Left lung (tissue), 10 donors: ENCODE measurements around the gene FIP1L1. TPM values are rescaled to one million over a fixed set of nuclear protein-coding genes. Genes with fewer than 3 reads are reported as not detected.

Experiments used
- ATAC-seq: fragments of 200-7000 bp; cut with Tn5 transposase; one replicate; pipeline ENCODE4 v1.9.1; 2020; ENCODE audit warnings: moderate library complexity
- DNase-seq, 4 donors: peaks; one replicate each; pipeline ENCODE4 v3.0.0-alpha.2; 2013 to 2020
- H3K27ac ChIP-seq, 2 donors: fragments of 200-600 bp; sonication (generic) in 1 of 2; one replicate each; pipeline versions ENCODE4 v1.5.0 to v1.8.0; 2020 to 2021
- H3K27me3 ChIP-seq, 2 donors: fragments of 200-600 bp; sonication (generic) in 1 of 2; one replicate each; pipeline versions ENCODE4 v1.5.0 to v1.8.0; 2020 to 2021
- H3K36me3 ChIP-seq, 2 donors: fragments of 200-600 bp; sonication (generic) in 1 of 2; one replicate each; pipeline versions ENCODE4 v1.5.0 to v1.8.0; 2020 to 2021
- H3K4me1 ChIP-seq, 2 donors: fragments of 200-600 bp; one replicate each; pipeline ENCODE4 v1.8.0; 2021
- H3K4me3 ChIP-seq, 2 donors: fragments of 200-600 bp; sonication (generic) in 1 of 2; one replicate each; pipeline versions ENCODE4 v1.5.0 to v1.8.0; 2020 to 2021; ENCODE audit warnings: mild to moderate bottlenecking in 1 of 2
- H3K9me3 ChIP-seq, 2 donors: fragments of 200-600 bp; sonication (generic) in 1 of 2; one replicate each; pipeline versions ENCODE4 v1.5.0 to v1.8.0; 2020 to 2021
- intact Hi-C, 2 donors: fragments of 100-400 bp; cut with DNase I; formaldehyde crosslinking; loops; one replicate each; pipeline versions ENCODE4 v1.11.2 to v1.14.2; 2022
- polyA plus RNA-seq, 6 donors: library from polyadenylated mRNA; unstranded; fragments of 120-200 nt; gene quantifications; one replicate each; pipeline ENCODE4 v1.2.1, GENCODE V29; 2013; ENCODE audit not compliant: insufficient read length in 6 of 6
- total RNA-seq, 2 donors: library from RNA; stranded (reverse); fragmentation: NEBNext Ultra II Directional; extraction: Animal tissue kit (Norgen Biotek cat#: 25700); gene quantifications; one replicate each; pipeline ENCODE4 v1.2.1, GENCODE V29; 2021
- TF ChIP-seq, protein P1 (sequence below), 2 donors: fragments of 200-600 bp; sonication (generic) in 1 of 2; IDR thresholded peaks; one replicate each; pipeline versions ENCODE4 v1.5.0 to v1.8.0; 2021; ENCODE audit warnings: antibody characterized with exemption in 2 of 2
- donor health status: DM: no; HTN: yes; CAD: no.
- donor health status: DM: no; HTN: no; CAD: no.

Gene FIP1L1
- total and polyA plus RNA-seq, 8 donors = 29.8 to 106 (median 83.8) TPM

DNA sequence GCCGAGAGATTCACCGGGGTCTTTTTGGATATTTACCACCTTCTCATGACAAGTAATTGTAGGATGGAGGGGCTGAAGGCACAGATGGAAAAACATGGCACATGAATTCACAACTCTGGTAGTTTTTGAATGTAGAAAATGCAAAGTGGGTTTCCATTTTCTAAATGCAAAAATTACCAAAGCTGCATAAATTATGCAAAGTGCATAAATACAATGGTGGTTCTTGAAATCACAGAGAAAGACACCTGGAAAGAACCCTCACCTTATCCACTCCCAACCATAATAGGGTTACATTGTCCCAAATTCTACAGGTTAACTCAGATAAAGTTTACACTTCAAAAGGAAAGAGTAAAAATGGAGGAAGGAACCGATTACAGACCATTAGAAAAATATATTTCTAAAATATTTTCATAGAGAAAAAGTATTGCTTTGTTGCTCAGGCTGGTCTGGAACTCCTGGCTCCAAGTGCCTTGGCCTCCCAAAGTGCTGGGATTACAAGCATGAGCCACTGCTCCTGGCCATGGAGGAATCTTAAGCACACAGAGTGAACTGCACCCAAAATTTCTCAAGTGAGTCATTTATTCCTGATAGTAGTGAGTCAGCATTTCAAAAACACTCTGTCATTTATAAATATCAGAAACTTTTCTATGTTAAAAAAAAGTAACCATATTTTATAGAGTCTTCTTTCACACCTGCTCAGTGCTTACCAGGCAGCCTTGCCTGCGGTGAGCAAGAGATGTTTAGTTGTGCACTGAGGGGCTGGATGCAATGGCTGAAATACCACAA, 101.4 kb downstream of the FIP1L1 start:
- ATAC-seq (peak; percentile 41), DNase-seq (no peak)
- H3K27me3 ChIP-seq = no peaks in the 10 kb centered on the region
- H3K27ac ChIP-seq = no peak overlapping the region
- TF ChIP-seq, protein P1, sequence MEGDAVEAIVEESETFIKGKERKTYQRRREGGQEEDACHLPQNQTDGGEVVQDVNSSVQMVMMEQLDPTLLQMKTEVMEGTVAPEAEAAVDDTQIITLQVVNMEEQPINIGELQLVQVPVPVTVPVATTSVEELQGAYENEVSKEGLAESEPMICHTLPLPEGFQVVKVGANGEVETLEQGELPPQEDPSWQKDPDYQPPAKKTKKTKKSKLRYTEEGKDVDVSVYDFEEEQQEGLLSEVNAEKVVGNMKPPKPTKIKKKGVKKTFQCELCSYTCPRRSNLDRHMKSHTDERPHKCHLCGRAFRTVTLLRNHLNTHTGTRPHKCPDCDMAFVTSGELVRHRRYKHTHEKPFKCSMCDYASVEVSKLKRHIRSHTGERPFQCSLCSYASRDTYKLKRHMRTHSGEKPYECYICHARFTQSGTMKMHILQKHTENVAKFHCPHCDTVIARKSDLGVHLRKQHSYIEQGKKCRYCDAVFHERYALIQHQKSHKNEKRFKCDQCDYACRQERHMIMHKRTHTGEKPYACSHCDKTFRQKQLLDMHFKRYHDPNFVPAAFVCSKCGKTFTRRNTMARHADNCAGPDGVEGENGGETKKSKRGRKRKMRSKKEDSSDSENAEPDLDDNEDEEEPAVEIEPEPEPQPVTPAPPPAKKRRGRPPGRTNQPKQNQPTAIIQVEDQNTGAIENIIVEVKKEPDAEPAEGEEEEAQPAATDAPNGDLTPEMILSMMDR (IDR thresholded peaks at IDR 0.05) = no peak
- no peaks in the 10 kb centered on the region for H3K36me3 ChIP-seq
- H3K4me3 ChIP-seq = no peak overlapping the region
- no peaks in the 10 kb centered on the region for H3K9me3 ChIP-seq
- no peaks in the 10 kb centered on the region for H3K4me1 ChIP-seq
- intact Hi-C loops = no loop called here

DNA sequence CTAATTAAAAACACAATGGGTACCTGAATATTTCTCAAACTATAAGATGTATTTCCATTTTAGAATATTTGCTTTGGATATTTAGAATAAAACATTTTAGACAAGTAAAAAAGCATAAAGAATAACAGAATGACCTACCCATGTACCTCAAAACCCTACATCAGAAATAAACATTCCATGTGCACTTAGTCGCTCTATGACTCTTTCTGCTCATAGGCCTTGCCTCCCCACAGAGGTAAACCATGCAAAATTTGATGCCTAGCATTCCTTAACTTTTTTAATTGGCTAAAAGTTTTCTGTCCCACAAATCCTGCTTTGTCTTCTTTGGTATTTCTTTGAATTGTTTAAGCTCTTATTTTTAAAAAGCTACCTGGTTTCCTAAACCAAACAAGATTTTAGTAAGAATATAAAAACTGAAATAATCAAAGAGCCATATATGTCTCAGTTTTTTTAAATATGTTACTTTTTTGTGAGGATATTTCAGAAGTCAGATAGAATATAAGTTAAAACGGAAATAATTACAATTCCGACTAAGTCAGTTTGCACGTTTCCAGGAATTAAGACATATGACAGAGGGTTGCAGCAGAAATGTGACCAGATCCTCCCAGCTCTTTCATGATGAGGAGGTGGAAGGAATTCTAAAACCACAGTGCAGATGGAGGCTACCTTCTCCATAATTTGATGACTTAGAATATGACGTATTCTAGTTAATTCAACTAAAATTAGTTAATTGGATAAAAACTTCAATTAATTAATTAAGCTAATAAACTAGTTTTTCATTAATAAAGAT, 102.5 kb downstream of the FIP1L1 start:
- Histone ChIP-seq H3K27me3 (no peaks in the 10 kb centered on the region), H3K36me3 (no peaks in the 10 kb centered on the region), H3K4me3 (no peak overlapping the region), H3K9me3 (no peaks in the 10 kb centered on the region), H3K4me1 (no peaks in the 10 kb centered on the region), H3K27ac (no peak overlapping the region)
- intact Hi-C loops = no loop called here
- TF ChIP-seq, protein P1 (IDR thresholded peaks at IDR 0.05) = no peak
- ATAC-seq (no peak), DNase-seq (no peak)

DNA sequence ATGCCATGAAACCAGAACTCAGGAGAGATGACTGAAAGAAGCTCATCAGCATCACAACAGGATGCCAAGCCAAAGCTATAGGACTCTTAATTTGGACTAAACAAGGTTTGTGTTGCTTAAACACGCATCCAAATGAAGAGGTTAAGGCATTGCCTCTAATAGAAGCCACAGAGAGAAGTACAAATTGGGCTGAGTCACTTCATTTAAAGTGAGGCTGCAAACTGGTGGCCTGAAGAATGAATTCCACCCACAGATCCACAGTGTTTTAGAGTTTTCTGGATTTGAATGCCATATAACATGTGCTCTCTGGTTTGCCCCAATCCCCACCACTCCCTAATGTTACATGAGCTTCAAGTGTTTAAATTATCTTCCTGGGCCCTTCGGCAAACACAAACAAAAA, 103.5 kb downstream of the FIP1L1 start:
- Histone ChIP-seq H3K27ac (no peak overlapping the region), H3K9me3 (no peaks in the 10 kb centered on the region), H3K4me3 (no peak overlapping the region), H3K27me3 (no peaks in the 10 kb centered on the region), H3K4me1 (no peaks in the 10 kb centered on the region), H3K36me3 (no peaks in the 10 kb centered on the region)
- DNase-seq (no peak), ATAC-seq (no peak)
- TF ChIP-seq, protein P1 (IDR thresholded peaks at IDR 0.05) = no peak
- intact Hi-C loops = no loop called here

DNA sequence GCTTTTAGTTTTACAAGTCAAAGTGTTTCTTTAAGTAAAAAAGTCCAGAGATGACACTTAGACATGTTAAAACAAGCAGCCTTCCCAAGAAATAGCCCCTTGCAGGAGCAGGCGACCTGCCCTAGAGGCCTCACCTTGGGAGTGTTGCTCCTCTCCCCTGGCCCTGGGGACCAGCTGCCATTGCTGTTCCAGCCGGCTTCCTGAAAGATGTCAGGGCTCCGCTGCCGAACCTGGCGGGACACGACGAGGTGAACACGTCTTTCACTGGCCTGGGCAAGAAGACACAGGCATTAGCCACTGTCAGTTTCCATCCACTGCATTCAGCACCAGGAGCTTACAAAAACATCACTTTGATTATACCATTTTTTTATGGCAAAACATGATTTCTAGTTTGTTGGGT, 104.1 kb downstream of the FIP1L1 start:
- H3K9me3 ChIP-seq = no peaks in the 10 kb centered on the region
- H3K36me3 ChIP-seq = no peaks in the 10 kb centered on the region
- no peak overlapping the region for H3K4me3 ChIP-seq
- intact Hi-C loops = no loop called here
- H3K27ac ChIP-seq = no peak overlapping the region
- no peaks in the 10 kb centered on the region for H3K27me3 ChIP-seq
- DNase-seq = peak in 1 of 4 donors; percentile 69
- no peak for ATAC-seq
- TF ChIP-seq, protein P1 (IDR thresholded peaks at IDR 0.05) = no peak
- no peaks in the 10 kb centered on the region for H3K4me1 ChIP-seq

DNA sequence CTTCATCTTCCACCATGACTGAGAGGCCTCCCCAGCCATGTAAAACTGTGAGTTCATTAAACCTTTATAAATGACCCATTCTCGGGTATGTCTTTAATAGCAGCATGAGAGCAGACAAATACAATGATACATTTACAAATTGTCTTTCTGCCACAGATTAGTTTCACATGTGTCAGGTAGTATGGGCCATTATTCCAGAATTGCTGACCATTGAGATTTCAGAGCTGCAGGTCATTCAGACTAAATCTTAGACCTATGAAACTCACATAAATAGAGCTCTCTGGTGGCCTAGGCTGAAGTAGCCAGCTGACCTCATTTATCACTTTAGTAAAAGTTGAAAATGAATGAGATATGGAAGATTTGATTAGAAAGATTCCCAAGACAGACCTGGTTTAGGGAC, 105.8 kb downstream of the FIP1L1 start:
- intact Hi-C loops = no loop called here
- Histone ChIP-seq H3K27me3 (no peaks in the 10 kb centered on the region), H3K36me3 (no peaks in the 10 kb centered on the region), H3K4me1 (no peaks in the 10 kb centered on the region), H3K9me3 (no peaks in the 10 kb centered on the region), H3K27ac (no peak overlapping the region), H3K4me3 (no peak overlapping the region)
- ATAC-seq = no peak
- DNase-seq = no peak
- TF ChIP-seq, protein P1 (IDR thresholded peaks at IDR 0.05) = no peak
